B cell (primary cell): Measurements from ENCODE around the gene PBX2. TPM values are rescaled to one million over a fixed set of nuclear protein-coding genes. Genes with fewer than 3 reads are reported as not detected.

Source experiments
- ATAC-seq: fragments of 200-7000 bp; cut with Tn5 transposase; one replicate; pipeline ENCODE4 v1.10.0; 2021; ENCODE audit warnings: low read depth, mild to moderate bottlenecking, moderate number of reproducible peaks, moderate library complexity
- CTCF ChIA-PET: fragments of 350-600 bp; sonication (Branson Sonifier 250); formaldehyde crosslinking; loops from one replicate; lab custom pipeline; 2021; ENCODE audit warnings: antibody characterized with exemption, inconsistent platforms; lab: Charles Lee
- POLR2A ChIA-PET: fragments of 350-600 bp; sonication (Branson Sonifier 250); formaldehyde crosslinking; loops from one replicate; lab custom pipeline; 2021; ENCODE audit warnings: antibody characterized with exemption; lab: Charles Lee
- DNase-seq: peaks from one replicate; pipeline ENCODE4 v3.0.0; 2013
- H2AFZ ChIP-seq: 2 replicates; pipeline ENCODE4 v1.6.1; 2012; ENCODE audit warnings: mild to moderate bottlenecking, low read depth, low read length; ENCODE audit not compliant: insufficient read depth, poor library complexity, severe bottlenecking
- H3K27ac ChIP-seq, 2 donors: 1 replicate in 1 of 2; 2 replicates in 1 of 2; pipeline ENCODE4 v1.5.1; 2012 to 2013; ENCODE audit warnings: low read length in 2 of 2, mild to moderate bottlenecking in 2 of 2, moderate library complexity in 1 of 2
- H3K27me3 ChIP-seq, 4 experiments: fragments of 200-600 bp in 1 of 4; sonication (generic) in 1 of 4; replicated peaks in 1 of 4; 1 replicate in 2 of 4; 2 replicates in 2 of 4; pipeline versions ENCODE4 v1.6.1 to v1.7.0; 2013 to 2016; ENCODE audit warnings: low read length in 3 of 4, mild to moderate bottlenecking in 2 of 4, mixed read lengths in 1 of 4, moderate library complexity in 1 of 4; ENCODE audit not compliant: insufficient read depth in 4 of 4, control insufficient read depth in 3 of 4; ENCODE audit errors: control extremely low read depth in 1 of 4
- H3K36me3 ChIP-seq, 2 experiments: replicated peaks in 1 of 2; 1 replicate in 1 of 2; 2 replicates in 1 of 2; pipeline versions ENCODE4 v1.6.1 to v1.7.1; 2013; ENCODE audit warnings: low read length in 1 of 2; ENCODE audit not compliant: insufficient read depth in 2 of 2, control insufficient read depth in 1 of 2; ENCODE audit errors: control extremely low read depth in 1 of 2, extremely low read depth in 1 of 2
- H3K4me1 ChIP-seq, 2 donors: fragments of 200-600 bp in 1 of 2; sonication (generic) in 1 of 2; 1 replicate in 1 of 2; 2 replicates in 1 of 2; pipeline versions ENCODE4 v1.5.1 to v1.6.1; 2013 to 2017; ENCODE audit warnings: low read length in 2 of 2; ENCODE audit not compliant: control insufficient read depth in 2 of 2, insufficient read depth in 2 of 2
- H3K4me2 ChIP-seq: replicated peaks from 2 replicates; pipeline ENCODE3; 2012; ENCODE audit warnings: mild to moderate bottlenecking, low read depth, low read length; ENCODE audit not compliant: poor library complexity, severe bottlenecking
- H3K4me3 ChIP-seq, 5 experiments: fragments of 200-600 bp in 1 of 5; sonication (generic) in 1 of 5; 1 replicate in 3 of 5; 2 replicates in 2 of 5; pipeline versions ENCODE4 v1.5.1 to v1.7.0; 2011 to 2016; ENCODE audit warnings: low read length in 4 of 5, mild to moderate bottlenecking in 4 of 5, low read depth in 2 of 5, control low read depth in 1 of 5, moderate library complexity in 1 of 5; ENCODE audit not compliant: insufficient read depth in 1 of 5; ENCODE audit errors: control extremely low read depth in 1 of 5, extremely low read depth in 1 of 5
- H3K79me2 ChIP-seq: fragments of 200-600 bp; sonication (generic); one replicate; pipeline ENCODE4 v1.6.0; 2016; ENCODE audit warnings: low read length; ENCODE audit not compliant: control insufficient read depth, insufficient read depth
- H3K9ac ChIP-seq: fragments of 200-600 bp; sonication (generic); 2 replicates; pipeline ENCODE4 v1.6.1; 2017; ENCODE audit warnings: mild to moderate bottlenecking, low read length, moderate library complexity
- H3K9me3 ChIP-seq, 3 donors: one replicate each; pipeline versions ENCODE4 v1.6.1 to v1.7.1; 2013; ENCODE audit warnings: low read length in 2 of 3; ENCODE audit not compliant: control insufficient read depth in 2 of 3, insufficient read depth in 1 of 3; ENCODE audit errors: control extremely low read depth in 1 of 3
- H4K20me1 ChIP-seq: 2 replicates; pipeline ENCODE4 v1.6.0; 2012; ENCODE audit warnings: mild to moderate bottlenecking, low read length; ENCODE audit not compliant: insufficient read depth, control insufficient read depth, poor library complexity, severe bottlenecking
- H3K27ac Mint-ChIP-seq: one replicate; pipeline ENCODE4 v1.8.0; 2021; ENCODE audit warnings: mixed read lengths
- H3K27me3 Mint-ChIP-seq: one replicate; pipeline ENCODE4 v1.8.0; 2021; ENCODE audit warnings: mixed read lengths
- H3K4me1 Mint-ChIP-seq: one replicate; pipeline ENCODE4 v1.8.0; 2021; ENCODE audit warnings: mixed read lengths
- H3K4me3 Mint-ChIP-seq: one replicate; pipeline ENCODE4 v1.8.0; 2021; ENCODE audit warnings: mixed read lengths
- H3K9me3 Mint-ChIP-seq: one replicate; pipeline ENCODE4 v1.8.0; 2022; ENCODE audit warnings: mixed read lengths; ENCODE audit not compliant: insufficient read depth
- CTCF ChIP-seq: fragments of 200-600 bp; IDR thresholded peaks from one replicate; pipeline ENCODE4 v1.8.0; 2022; ENCODE audit warnings: antibody characterized with exemption, mild to moderate bottlenecking
- EZH2 ChIP-seq: IDR thresholded peaks from 2 replicates; pipeline ENCODE4 v1.6.1; 2012; ENCODE audit warnings: borderline replicate concordance, low read depth, mild to moderate bottlenecking, moderate library complexity, low read length; ENCODE audit not compliant: insufficient read depth, poor library complexity, severe bottlenecking
- WGBS: methylation state at CpG from one replicate; pipeline ENCODE4 v1.1.5; 2013; ENCODE audit warnings: missing lambda C conversion rate; ENCODE audit not compliant: insufficient coverage; 5-methylcytosine and 5-hydroxymethylcytosine counted together
- intact Hi-C: fragments of 100-400 bp; cut with micrococcal nuclease; formaldehyde crosslinking; loops from one replicate; pipeline ENCODE4 v1.10.0; 2022
- polyA minus RNA-seq: library from RNA; depleted of rRNA, polyadenylated mRNA; stranded (reverse); fragments of >200 nt; gene quantifications from 2 replicates; pipeline ENCODE4 v1.2.3, GENCODE V29; 2012
- polyA plus RNA-seq: library from polyadenylated mRNA; depleted of rRNA; stranded (reverse); fragments of >200 nt; gene quantifications from 2 replicates; pipeline ENCODE4 v1.2.3, GENCODE V29; 2012
- total RNA-seq, 2 donors: library from RNA; stranded (reverse); fragments of 120-200 nt in 1 of 2; gene quantifications; 1 replicate in 1 of 2; 2 replicates in 1 of 2; pipeline versions ENCODE4 v1.2.3 to v1.2.4, GENCODE V29; 2013 to 2022

Gene PBX2
- total RNA-seq (180 and 188 TPM in 2 replicates), polyA plus RNA-seq (128 TPM in 2 replicates), polyA minus RNA-seq (45.9 and 71.9 TPM in 2 replicates)
- 35.1 TPM for total RNA-seq (2013)

GRCh38 chr6:32190054-32190851 is at the start of gene PBX2:
Gene PBX2, minus strand, starts transcription at chr6:32190202. Its CDS starts 287 bp downstream, at chr6:32189915.
- peak; percentile 93 for DNase-seq
- Mint-ChIP-seq H3K4me3 (peak within 1 kb of the TSS; percentile 91), H3K27me3 (no peaks in the 10 kb centered on the region), H3K27ac (peak within 1 kb of the TSS; percentile 96), H3K4me1 (peaks cover 80% of the 10 kb centered on the region), H3K9me3 (no peaks in the 10 kb centered on the region)
- Histone ChIP-seq H3K27me3 (no peaks in the 10 kb centered on the region), H3K27ac (peak within 1 kb of the TSS; percentile 93 to 97), H3K4me3 (peak within 1 kb of the TSS; percentile 74 to 99 (median 95)), H3K36me3 (peaks cover 0 to 37% of the 10 kb centered on the region in 2 experiments), H3K79me2 (peaks cover 58% of the 10 kb centered on the region), H3K9me3 (no peaks in the 10 kb centered on the region), H3K4me1 (peaks cover 55 to 74% of the 10 kb centered on the region in 2 donors), H4K20me1 (no peaks in the 10 kb centered on the region), H3K4me2 (peak within 1 kb of the TSS; percentile 91), H3K9ac (peak within 1 kb of the TSS; percentile 96), H2AFZ (peak within 1 kb of the TSS; percentile 41)
- ATAC-seq, result peak; percentile 86
- WGBS, result 0% methylated on average over 7 of the region's 23 CpGs
- CTCF ChIA-PET, result interaction anchor here (0.7 to 1.6 kb wide), 3 partner anchors 13 to 62 kb away, joined by 3 read pairs; partner anchors contain the start of gene ATF6B
- POLR2A ChIA-PET, result interaction anchor here (0.6 to 1.7 kb wide), 11 partner anchors 8 to 781 kb away, joined by 3 to 11 read pairs (median 4); partner anchors contain the start of genes AGPAT1, ATF6B, BRD2 and HLA-DMB
- TF ChIP-seq CTCF (no peak), EZH2 (no peak)
- intact Hi-C loops, result loop anchor here (1.0 to 10.0 kb wide), 3 partner anchors 14 to 695 kb away; partner anchors contain the start of genes AGPAT1, CLIC1 and MICB

- H2AFZ ChIP-seq, result no peak overlapping the region
- no peak overlapping the region for H3K4me2 ChIP-seq
- ChIA-PET CTCF (interaction anchor here (0.9 to 1.4 kb wide), 2 partner anchors 16 to 174 kb away, joined by 4 to 6 read pairs; no protein-coding TSS in a partner anchor), POLR2A (no interaction called here)
- H3K79me2 ChIP-seq, result no peaks in the 10 kb centered on the region
- no peak overlapping the region for H3K9ac ChIP-seq
- Mint-ChIP-seq H3K4me3 (no peak overlapping the region), H3K9me3 (no peaks in the 10 kb centered on the region), H3K4me1 (peaks cover 3% of the 10 kb centered on the region), H3K27ac (no peak overlapping the region), H3K27me3 (no peaks in the 10 kb centered on the region)
- no peaks in the 10 kb centered on the region for H3K36me3 ChIP-seq
- no peak overlapping the region for H3K4me3 ChIP-seq
- ATAC-seq (no peak), DNase-seq (no peak)
- TF ChIP-seq EZH2 (no peak), CTCF (no peak)
- no peaks in the 10 kb centered on the region for H4K20me1 ChIP-seq
- H3K9me3 ChIP-seq, result no peaks in the 10 kb centered on the region
- no peaks in the 10 kb centered on the region for H3K27me3 ChIP-seq
- whole genome bisulfite sequencing, result no CpG with 5 or more reads among the region's 2 CpGs
- peaks cover 0 to 1% of the 10 kb centered on the region in 2 donors for H3K4me1 ChIP-seq
- no peak overlapping the region for H3K27ac ChIP-seq
- intact Hi-C loops, result no loop called here
Observed at GRCh38 chr6:32239462-32239861, 49.5 kb upstream of the PBX2 start.
